ENCODE results near the gene GAST.

The GAST gene

DNA sequence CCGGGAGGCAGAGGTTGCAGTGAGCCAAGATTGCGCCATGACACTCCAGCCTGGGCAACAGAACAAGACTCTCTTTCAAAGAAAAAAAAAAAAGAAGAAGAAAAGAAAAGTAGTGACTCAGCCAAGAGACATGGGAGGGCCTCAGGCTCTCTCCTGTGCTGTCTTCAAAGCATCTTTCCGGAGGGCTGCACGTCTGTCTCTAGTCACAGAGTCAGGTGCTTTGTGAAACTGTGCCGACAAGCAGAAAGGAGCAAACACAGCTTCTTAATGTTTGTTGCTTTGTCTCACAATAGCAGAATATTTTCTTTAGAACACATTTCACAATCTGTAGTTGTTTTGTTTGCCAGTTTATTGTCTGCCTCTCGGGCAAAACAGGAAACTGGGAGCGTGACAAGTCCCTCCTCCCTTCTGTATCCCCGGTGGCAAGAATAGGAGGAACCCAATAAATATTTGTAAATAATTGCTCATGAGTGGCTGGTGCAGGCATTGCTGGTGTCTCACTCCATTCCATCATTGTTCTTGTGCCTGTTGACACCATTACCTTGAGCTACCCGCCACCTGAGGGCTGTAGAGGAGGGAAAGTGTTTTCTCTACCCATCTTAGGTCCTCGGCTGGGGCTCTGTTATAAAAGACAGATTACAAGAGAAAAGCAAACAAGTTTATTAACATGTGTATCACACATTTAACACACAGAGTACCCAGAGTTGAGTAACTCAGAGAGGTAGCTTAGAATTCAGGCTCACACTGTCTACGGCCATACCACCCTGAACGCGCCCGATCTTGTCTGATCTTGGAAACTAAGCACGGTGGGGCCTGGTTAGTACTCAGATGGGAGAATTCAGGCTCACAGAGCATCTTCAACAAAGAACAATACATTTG is 5.5 kb downstream of the GAST start:
- DNase-seq = no peak

DNA sequence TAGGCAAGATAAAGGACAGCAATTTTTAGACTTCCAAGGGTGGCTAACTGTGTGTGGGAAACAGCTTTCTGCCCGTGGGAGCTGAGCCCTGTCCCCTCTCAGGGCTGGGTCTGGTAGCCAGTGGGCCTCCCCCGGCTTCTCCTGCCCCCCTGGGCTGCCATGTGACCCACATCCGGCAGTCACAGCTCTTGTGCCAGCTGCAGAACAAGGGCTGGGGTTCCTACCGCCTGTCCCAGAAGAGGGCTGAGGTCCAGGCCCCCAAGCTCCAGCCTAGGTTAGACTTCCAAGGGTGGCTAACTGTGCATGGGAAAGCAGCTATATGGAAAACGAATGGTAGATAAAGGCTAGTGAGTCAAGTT is 6.1 kb downstream of the GAST start:
- no peak for DNase-seq

DNA sequence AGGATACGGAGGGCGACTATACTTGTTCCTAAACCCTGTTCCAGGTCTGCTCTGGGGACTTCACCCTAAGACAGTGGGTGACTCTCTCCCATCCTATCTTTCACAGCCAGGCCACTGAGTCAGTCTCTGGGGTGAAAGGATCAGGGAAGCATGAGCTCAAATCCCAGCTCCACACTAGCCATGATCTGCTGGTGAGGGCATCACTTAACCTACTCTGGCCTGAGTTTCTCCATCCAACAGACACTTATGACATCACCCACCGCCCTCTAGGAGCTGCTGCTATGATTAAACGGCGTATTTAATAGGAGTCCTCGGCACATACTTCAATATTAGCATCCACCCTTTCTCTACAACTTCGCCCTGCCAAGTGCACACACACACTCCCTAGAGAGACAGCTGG is 10.1 kb downstream of the GAST start:
- no peak for DNase-seq

DNA sequence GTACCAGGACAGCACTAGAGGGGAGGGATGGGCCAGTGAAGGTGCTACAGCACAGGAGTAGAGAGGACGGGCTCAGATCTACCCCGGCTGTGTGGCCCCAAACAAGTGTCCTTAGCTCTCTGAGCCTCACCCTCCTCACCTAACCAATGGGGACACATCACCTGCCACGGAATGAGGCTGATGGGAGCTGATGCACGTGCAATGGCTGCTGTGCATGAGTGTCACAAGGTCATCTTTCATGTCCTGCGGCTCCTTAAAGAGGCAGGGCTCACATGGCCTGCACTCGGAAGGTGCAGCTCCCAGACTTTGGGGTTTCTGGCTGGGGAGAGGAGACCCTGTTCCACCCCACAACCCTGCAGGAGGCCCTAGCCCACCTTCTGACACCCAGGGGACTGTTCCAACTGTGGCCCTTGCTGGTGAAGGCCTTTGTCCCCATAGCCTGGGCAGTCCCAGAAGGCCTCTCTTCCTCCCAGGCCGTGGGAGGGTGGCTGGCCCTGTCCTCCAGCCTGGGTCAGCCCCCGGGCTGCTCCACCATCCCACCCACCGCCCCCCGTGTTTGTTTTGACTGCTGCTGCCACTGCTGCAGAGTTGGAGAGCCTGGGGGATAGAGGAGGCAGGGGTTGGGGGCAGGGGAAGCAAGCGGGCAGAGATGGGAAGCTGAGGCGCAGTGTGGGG is 11.8 kb downstream of the GAST start:
- no peak for DNase-seq

DNA sequence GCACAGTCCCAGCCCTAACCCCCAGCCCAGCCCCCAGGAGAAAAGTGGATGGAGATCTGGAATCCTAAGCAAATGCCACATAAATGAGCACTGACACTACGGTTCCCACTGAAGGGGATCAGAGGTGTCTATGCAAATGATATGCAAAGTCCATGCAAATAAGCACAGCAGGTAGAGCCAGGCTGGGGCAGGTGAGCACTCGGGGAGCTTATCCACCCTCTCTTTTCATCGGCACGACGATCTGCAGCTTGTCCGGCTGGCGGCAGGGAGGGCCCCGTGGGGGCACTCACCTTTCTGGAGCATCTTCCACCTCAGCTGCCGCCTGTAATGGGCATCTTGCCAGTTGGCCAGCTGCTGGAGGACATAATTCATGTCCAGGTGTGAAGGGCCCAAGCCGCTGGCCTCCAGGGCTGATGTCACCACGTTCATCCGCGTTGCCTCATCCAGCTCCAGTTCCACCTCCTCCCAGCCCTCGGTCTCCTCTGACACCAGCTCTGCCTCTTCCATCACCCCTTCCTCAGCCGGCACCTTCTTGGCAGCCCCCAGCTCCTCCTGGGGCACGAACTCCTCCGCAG is 12.4 kb downstream of the GAST start:
- DNase-seq = no peak

DNA sequence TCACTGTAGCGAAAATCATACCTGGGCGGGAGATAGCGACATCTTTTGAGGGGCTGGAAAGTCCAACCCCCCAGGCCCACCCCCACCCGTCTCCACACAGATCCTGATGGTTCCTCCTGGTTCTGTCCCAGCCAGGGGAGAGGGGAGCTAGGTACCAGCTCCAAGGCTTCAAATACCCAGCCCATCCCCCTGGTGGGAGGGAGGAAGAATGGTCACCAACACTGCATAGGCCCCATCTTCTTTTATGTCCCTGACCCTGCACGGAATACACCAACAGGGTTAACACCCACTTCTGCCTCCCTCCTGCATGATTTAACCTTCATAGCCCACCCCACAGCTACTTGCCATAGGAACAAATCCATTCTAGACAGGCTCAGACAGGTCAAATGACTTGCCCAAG is 13.0 kb downstream of the GAST start:
- DNase-seq = no peak

DNA sequence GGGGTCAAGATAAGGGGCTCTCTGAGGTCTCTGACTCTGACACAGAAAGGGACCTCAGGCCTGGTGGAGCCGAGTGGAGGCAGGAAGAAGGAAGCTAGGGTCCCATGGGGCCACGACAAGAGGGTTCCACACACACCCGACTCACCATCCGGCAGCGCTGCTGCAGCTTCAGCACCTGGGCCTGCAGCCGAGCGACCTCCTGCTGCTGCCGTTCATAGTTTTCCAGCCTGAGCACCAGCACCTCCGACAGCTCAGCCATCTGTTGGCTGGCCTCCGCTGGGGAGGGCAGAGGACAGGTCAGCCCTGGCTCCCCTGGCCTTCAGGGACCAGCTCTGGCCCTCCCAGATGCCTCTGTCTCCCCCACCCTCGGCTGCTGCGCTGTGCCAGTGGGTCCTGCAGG is 15.9 kb downstream of the GAST start:
- DNase-seq = no peak

DNA sequence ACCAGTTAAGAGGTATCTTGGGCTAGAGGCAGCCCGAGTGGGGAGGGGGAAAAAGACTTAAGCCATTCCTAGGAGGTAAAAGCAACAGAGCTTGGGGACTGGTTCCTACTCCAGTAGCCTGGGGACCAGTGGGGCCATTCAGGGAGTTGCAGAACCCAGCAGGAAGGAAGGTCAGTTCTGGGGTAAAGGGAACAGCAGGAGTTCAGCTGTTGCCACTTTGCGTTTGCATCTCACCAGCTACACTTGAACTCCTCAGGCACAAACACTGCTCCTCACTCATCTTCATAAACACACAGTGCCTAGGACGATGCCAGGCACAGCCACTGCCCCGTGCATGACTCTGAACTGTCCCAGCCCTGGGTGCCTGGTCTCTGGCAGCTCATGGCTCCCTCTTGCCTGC is 18.3 kb downstream of the GAST start:
- no peak for DNase-seq

DNA sequence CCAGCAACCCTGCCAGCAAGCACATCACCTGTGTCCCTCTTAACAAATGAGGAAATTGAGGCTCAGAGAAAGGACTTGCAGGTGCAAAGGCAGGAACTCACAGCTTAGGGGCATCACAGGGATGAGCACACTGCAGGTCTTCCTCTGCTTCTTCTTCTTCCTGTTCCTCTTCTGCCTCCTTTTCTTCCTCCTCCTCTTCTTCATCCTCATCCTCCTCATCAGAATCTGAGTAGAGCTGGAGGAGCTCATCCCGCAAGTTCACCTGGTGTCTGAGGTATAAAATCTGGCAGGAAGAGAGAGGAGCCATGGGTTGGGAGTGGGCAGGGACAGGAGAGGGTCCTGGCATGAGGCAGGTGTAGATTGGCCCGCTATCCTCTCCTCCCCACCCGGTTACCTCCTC is 19.7 kb downstream of the GAST start:
- DNase-seq = no peak

DNA sequence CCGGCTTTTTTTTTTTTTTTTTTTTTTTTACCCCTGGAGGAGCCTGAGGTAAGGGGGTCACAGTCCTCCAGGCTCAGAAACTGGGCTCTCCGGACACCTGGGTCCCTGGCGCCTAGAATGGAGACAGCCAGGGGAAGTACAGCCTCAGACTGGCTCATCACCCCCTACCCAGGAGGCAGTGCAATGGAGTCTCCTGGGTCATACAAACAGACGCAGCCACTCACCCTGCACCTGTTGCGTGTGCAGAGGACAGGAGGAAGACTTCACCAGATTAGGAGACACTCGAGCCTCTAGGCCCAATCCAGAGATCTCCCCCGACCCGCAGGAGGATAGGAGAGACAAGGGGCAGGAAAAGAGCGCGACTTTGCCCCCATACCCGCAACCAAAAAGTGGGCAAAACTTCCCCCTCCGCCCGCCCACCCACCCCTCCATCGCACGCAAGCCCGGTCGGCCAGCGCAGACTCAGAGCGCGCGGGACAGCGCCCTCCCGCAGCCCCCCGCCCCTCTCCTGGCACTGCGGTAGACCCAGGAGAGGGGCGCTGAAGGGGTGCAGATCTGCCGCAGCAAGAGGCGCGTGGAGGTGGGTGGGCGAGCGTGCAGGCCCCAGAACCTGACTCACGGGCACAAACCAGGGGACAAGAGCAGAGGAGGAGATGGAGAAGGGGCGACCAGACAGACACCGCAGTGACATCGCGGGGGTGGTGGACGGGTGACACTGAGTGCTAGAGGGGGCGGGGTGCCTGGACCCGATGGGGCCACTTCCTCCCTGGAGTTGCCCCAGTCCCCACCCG is 21.4 kb downstream of the GAST start:
- DNase-seq = no peak

DNA sequence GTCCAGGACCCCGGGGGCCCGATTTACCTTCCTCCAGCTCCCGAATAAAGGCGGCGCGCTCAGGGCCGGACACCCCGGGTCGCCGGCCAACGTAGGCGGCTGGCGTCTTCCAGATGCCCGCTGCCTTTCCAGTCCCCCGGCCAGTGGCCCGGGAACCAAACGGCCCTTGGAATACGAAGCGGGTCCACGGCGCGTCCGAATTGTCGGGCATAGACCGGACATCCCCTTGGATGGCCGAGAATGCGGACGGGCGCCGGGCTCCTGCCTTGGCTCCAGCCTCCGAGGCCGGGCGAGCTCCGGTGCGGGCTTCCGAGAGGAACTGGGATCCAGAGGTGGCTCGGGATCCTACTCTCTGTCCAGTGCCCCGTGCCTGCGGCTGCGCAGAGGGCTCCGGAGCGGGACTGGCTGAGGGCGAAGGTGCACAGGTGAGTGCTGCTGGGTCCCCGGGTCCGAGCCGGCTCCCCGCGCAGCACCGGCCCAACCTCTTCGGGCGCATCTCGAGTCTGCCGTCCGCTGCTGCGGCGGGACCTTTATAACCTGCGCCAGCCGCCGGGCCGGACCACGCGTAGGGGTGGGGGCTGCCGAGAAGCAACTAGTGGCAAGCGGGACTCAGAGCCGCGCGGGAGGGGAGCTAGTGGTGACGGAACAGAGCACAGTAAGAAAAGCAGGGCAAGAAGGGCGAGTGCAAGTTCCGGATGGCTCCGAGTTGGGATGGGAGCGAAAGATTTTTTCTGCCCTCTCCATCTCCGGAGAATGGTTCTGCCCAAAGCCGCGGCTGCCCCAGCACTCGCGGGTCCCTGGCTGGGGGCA is 22.2 kb downstream of the GAST start, which contains the start of gene HAP1:
Gene HAP1, minus strand, starts transcription at position 505 of the 810 bp plus-strand sequence. Its CDS starts 9 bp downstream, at position 496.
- no peak for DNase-seq

DNA sequence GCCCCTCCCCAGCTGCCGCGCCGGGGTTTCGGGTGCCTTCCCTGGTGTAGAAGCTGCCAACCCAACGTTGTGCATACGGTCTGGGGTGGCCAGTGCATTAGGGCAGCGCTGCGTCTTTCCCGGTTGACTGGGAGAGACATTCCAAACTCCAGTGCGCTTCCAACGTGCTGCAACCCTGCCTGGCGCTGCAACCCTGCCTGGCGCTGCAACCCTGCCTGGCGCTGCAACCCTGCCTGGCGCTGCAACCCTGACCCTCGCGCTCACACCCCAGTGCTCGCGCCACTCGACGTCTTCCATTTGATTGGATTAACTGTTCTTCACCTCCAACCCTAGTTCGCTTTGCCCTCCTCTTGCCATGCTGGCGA is 22.8 kb downstream of the GAST start:
- DNase-seq = no peak

DNA sequence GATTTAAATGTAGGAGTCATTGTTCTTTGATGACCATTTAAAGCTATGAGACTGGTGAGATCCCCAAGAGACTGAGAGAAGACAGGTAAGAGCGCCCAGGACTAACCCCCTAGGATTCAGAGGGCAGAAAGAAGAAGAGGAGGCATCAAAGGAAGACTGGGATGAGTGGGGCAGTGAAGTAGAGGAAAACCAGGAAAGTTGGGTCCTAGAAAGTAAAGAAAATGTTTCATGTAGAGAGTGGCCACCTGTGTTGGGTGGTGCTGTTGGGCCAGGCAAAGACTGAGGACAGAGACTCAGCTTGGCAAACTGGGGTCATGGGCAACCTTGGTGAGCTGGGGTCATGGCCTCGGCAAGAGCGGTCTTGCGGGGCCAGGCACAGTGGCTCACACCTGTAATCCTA is 23.6 kb downstream of the GAST start:
- no peak for DNase-seq

DNA sequence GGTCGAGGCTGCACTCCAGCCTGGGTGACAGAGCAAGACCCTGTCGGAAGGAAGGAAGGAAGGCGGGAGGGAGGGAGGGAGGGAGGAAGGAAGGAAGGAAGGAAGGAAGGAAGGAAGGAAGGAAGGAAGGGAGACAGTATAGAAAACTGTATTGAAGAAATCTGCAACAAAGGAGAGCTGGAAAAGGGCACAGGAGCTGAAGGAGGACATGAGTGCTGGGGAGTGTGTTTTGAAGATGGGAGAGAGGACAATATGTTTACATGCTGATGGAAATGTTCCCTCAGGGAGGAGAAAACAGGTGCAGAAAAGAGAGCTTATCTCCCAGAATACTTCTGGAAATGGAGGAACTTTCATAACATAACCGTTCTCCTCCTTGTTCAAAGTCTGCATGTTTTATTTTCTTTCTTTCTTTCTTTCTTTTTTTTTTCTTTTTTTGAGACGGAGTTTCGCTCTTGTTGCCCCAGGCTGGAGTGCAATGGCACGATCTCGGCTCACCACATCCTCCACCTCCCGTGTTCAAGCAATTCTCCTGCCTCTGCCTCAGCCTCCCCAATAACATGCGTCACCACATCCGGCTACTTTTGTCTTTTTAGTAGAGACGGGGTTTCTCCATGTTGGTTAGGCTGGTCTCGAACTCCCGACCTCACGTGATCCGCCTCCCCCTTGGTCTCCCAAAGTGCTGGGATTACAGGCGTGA is 25.0 kb downstream of the GAST start:
- no peak for DNase-seq

DNA sequence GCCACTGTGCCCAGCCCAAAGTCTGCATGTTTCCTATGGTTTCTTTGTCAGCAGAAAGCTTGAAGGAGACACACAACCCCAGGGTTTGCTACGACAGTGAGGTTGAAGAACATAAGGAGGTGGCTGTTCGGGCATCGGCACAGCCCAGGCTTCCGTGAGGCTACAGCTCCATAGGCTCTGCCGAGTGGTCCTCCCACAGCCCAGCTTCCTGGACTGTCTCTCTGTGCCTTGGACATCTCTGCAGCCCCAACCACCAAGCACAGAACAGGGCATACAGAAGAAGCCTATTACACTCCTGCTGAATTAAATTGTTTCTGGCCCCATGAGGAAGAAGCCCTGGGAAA is 25.5 kb downstream of the GAST start:
- no peak for DNase-seq

DNA sequence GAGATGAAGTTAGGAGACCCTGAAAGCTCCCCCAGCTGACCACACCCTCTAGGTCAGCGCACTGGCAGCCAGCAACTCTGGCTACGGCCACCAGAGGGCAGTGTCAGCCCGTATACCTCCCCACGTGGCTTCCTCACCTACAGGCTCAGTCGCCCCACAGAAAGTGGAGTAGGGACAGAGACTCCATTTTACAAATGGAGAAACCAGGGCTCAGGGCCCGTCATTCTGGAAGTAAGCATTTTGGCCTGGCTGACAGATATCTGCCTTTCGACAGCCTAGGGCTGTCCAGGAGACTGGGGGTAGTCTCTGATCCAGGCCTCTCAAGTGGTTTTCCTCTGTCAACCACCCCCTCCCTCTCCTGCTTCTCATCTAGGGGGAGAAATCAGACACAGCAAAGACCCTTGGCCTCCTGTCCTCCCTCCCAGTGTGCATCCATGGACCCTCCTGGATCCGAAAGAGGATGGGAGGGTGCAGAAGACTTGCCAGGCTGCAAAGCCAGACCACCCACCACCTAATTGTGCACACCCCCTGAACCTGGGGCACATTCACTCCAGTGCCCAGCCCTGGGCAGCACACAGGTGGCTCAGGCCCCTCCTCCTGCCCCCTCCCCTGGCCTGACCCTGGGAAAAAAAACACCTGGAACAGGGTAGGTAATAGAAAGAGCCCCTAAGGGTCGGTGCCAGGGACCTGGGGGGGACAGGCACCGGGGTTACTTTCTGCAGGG is 26.1 kb downstream of the GAST start:
- peak; percentile 6 for DNase-seq

DNA sequence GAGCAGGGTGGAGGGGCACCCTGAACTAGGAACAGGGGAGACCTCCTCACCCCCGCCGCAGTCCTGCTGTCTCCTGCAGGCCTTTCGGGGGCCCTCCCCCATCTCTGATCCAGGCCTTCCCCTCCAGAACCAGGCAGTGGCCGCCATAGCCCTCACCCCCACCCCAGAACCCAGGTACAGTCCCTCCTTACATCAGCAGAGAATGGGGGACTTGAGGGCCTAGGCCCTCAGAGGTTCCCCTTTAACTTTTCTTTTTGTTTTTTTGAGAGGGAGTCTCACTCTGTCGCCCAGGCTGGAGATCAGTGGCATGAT is 26.6 kb downstream of the GAST start:
- no peak for DNase-seq

DNA sequence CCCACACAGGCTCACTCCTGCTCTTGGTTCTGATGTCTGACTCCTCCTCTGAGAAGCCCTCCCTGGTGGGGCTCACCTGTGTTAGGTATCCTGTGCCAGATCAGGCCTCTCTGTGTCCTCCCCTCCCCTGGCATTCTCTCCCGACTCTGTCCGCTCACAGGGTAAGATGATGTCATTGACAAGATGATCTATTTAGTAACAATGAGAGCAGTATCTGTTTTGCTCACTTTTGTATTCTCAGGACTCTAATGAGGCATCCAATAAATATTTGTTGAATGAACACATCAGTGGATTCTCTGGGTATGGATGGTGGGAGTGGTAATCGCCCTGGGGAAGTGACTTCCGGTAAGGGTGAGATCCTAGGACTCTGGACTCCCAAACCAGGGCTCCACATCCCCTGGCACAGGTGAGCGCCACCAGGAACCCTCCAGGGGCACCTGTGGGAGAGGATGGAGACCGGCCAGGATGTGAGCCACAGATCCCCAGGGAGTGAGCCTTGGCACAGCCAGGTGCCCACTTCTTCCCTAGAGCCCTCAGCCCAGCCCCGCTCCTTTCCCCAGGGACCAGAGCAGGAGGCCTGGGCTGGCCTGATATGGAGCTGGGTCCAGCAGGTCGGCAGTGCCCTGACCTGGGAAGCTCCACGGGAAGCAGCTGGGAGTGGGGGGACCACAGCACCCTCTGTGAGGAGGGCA is 27.7 kb downstream of the GAST start:
- DNase-seq = no peak

DNA sequence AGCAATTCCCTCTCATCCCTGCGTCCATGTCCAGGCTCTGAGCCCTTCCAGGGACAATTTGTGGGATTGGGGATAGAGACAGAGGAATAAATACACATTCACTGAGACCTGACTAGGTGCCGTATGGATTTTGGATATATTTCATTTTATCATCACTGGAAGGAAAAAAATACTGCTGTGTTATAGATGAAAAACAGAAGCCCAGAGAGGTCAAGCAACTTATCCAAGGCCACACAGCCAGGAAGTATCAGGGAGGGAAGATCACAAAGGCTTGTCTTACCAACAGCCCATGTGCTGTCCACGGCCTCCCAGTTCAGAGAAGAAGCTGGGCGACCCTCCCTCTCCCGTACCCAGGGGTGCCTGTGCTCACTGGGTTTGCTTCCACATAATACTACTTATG is 28.4 kb downstream of the GAST start:
- no peak for DNase-seq

DNA sequence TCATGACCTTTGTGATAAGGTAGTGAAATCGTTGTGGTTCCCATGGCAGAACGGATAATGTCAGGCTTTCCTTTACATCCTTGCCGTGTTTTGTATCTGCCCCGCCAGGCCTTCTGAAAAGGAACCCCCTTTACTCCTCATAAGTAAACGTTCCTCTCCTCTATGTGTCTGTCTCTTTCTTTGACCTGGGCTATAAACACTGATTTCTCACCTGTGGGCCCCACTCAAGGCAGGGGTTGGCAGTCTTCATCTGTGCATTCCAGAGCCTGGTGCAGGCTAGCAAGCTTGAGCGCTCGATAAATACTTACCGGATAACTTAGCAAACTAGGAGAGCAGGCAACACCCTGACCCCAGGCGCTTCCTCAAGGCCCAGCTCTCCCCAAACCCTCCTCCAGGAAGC is 29.6 kb downstream of the GAST start:
- DNase-seq = no peak

DNA sequence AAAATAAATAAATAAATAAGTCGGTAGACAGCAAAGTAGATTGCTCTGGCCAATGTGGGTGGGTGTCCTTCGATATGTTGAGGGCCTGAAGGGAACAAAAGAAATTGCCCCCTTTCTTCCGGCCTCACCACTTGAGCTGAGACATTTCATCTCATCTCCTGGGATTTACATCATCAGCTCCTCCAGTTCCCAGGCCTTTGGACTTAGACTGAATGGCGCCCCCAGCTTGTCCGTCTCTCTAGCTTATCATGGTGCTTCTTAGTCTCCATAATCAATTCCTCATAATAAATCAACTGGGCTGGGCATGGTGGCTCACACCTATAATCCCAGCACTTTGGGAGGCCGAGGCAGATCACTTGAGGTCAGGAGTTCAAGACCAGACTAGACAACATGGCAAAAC is 36.1 kb downstream of the GAST start:
- DNase-seq = no peak

Data from GF-D8 (cell line).